GM12892 (cell line): Measurements from ENCODE around the gene ZBTB20.

Source experiments
- POLR2A ChIP-seq: IDR thresholded peaks from 2 replicates; pipeline ENCODE4 v1.6.1; 2011; ENCODE audit warnings: low read depth, low read length, control low read depth
- POLR2AphosphoS5 ChIP-seq: IDR thresholded peaks from 2 replicates; pipeline ENCODE4 v1.6.1; 2011; ENCODE audit warnings: low read depth, low read length, control low read depth
- TAF1 ChIP-seq: IDR thresholded peaks from 2 replicates; pipeline ENCODE4 v1.6.1; 2011; ENCODE audit warnings: low read depth, mild to moderate bottlenecking, control low read depth, low read length, borderline replicate concordance

DNA sequence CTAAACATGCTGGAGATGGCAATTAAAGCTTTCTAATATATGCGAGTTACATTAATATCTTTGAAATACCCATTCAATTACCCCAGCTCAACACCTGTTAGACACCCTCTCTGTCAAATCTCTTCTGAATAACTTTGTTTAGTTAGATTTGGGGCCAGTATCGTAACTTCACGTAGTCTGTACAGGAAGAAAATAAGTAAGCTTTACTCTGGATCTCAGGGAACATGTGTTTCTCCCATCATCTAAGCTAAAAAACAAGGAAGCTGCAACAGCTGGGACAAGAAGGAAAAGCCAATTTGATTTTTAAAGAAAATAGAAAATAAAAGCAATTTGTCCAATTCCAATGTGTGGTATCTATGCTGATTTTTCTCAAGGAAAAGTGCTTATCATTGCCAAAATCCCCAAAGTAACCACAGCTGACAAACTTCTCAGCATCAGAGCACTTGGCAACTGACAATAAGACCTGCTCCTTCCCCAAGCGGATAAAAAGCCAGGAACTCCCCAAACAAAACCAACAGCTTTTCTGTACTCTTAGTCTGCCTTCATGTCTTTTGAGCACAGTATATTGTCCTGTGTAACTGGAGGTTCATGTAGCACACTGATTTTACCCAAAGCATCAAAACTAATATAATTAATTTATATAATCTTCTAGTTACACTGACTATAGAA is 279.1 kb downstream of the ZBTB20 start:
- no peak for TF ChIP-seq POLR2AphosphoS5
- no peak for TF ChIP-seq POLR2A
- TF ChIP-seq TAF1, result no peak
